Ishikawa (cell line): ENCODE measurements around the gene ZNF804A.

Source experiments
- CEBPB ChIP-seq: IDR thresholded peaks from 2 replicates; pipeline ENCODE4 v1.6.1; 2012
- CREB1 ChIP-seq: IDR thresholded peaks from 2 replicates; pipeline ENCODE4 v1.6.1; 2012; ENCODE audit warnings: low read depth
- EGR1 ChIP-seq: IDR thresholded peaks from 2 replicates; pipeline ENCODE4 v1.6.1; 2012
- EP300 ChIP-seq: IDR thresholded peaks from 2 replicates; pipeline ENCODE4 v1.6.1; 2012; ENCODE audit warnings: borderline replicate concordance
- FOXM1 ChIP-seq: IDR thresholded peaks from 2 replicates; pipeline ENCODE4 v1.6.1; 2012; ENCODE audit warnings: low read depth, borderline replicate concordance
- RAD21 ChIP-seq: IDR thresholded peaks from 2 replicates; pipeline ENCODE4 v1.6.1; 2012; ENCODE audit warnings: low read depth
- REST ChIP-seq: IDR thresholded peaks from 2 replicates; pipeline ENCODE4 v1.6.1; 2012; ENCODE audit warnings: low read depth, mild to moderate bottlenecking
- TAF1 ChIP-seq: IDR thresholded peaks from 2 replicates; pipeline ENCODE4 v1.6.1; 2012; ENCODE audit warnings: low read depth, mild to moderate bottlenecking
- TCF12 ChIP-seq: IDR thresholded peaks from 2 replicates; pipeline ENCODE4 v1.6.1; 2012; ENCODE audit warnings: low read depth
- TEAD4 ChIP-seq: IDR thresholded peaks from 2 replicates; pipeline ENCODE4 v1.6.1; 2012
- USF1 ChIP-seq: IDR thresholded peaks from 2 replicates; pipeline ENCODE4 v1.6.1; 2012
- YY1 ChIP-seq: IDR thresholded peaks from 2 replicates; pipeline ENCODE4 v1.6.1; 2012; ENCODE audit warnings: low read depth
- TF ChIP-seq, protein P1 (sequence below): IDR thresholded peaks from 2 replicates; pipeline ENCODE4 v1.6.1; 2012

DNA sequence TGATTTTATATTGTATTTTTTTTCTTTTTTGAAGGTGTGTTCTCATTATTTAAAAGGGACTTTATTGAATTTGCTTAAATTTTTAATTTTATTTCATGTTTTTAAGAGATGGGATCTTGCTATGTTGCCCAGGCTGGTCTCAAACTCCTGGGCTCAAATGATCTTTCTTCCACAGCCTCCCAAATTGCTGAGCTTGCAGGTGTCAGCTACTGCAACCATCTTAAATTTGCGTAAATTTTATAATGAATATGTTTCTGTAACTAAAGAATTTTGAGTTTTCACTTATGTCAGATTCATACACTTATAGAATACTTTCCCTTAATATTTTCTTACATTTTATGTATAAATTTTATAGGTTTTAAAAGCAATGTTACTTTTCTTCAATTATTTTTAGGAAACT is 157.8 kb downstream of the ZNF804A start:
- no peak for TF ChIP-seq TEAD4
- no peak for TF ChIP-seq CREB1
- TF ChIP-seq FOXM1, result no peak
- TF ChIP-seq TCF12, result no peak
- TF ChIP-seq EP300, result no peak
- no peak for TF ChIP-seq YY1
- no peak for TF ChIP-seq EGR1
- TF ChIP-seq CEBPB, result no peak
- TF ChIP-seq, protein P1, sequence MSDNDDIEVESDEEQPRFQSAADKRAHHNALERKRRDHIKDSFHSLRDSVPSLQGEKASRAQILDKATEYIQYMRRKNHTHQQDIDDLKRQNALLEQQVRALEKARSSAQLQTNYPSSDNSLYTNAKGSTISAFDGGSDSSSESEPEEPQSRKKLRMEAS, result no peak
- TF ChIP-seq REST, result no peak
- no peak for TF ChIP-seq RAD21
- TF ChIP-seq TAF1, result no peak
- TF ChIP-seq USF1, result no peak
